Activated CD4-positive, alpha-beta T cell treated with anti-CD3 and anti-CD28 coated beads, Interleukin-2, amount 50 U/mL, for 24 hours (primary cell): ENCODE results near the gene S100B.
"Not testable (repeated sequence)": the region's sequence is repeated elsewhere in the genome, so short reads cannot be mapped to it uniquely, and the experiment has no call there.

ENCODE experiments used
- DNase-seq, 2 donors: peaks; one replicate each; pipeline ENCODE4 v3.0.0-alpha.2; 2020; ENCODE audit warnings: low read depth in 1 of 2, low spot score in 1 of 2

S100B gene

GRCh38 chr21:46604975-46605766 lies at the start of gene S100B:
Gene S100B, minus strand, starts transcription at chr21:46605082. Its CDS starts 2,667 bp downstream, at chr21:46602415.
- DNase-seq: no peak

- DNase-seq: no peak
These were observed 46.2 kb upstream of the S100B start for GRCh38 chr21:46651121-46651520.

GRCh38 chr21:46650476-46651098 lies 45.7 kb upstream of the S100B start:
- DNase-seq: no peak

- no peak for DNase-seq
These were observed 44.5 kb upstream of the S100B start for GRCh38 chr21:46649356-46649755.

- DNase-seq: no peak
These were observed 43.7 kb upstream of the S100B start for GRCh38 chr21:46648539-46648938.

GRCh38 chr21:46646541-46647154 lies 41.8 kb upstream of the S100B start:
- no peak for DNase-seq

GRCh38 chr21:46645840-46646239 lies 41.0 kb upstream of the S100B start:
- DNase-seq: no peak

- DNase-seq: no peak
These were observed 38.7 kb upstream of the S100B start for GRCh38 chr21:46643379-46644177.

GRCh38 chr21:46641656-46642055 lies 36.8 kb upstream of the S100B start:
- DNase-seq: no peak

GRCh38 chr21:46639489-46640386 lies 34.9 kb upstream of the S100B start:
- no peak for DNase-seq

- DNase-seq: no peak
These were observed 33.3 kb upstream of the S100B start for GRCh38 chr21:46637952-46638746.

GRCh38 chr21:46636550-46637285 lies 31.8 kb upstream of the S100B start:
- no peak for DNase-seq

GRCh38 chr21:46636181-46636512 lies 31.3 kb upstream of the S100B start:
- DNase-seq: no peak

GRCh38 chr21:46635324-46636180 lies 30.7 kb upstream of the S100B start, which contains the start of gene PRMT2:
Gene PRMT2, plus strand, starts transcription at chr21:46635674. Its CDS starts 1,278 bp downstream, at chr21:46636952.
- peak; percentile 95 to 99 for DNase-seq

- peak in 1 of 2 donors; percentile 20 for DNase-seq
These were observed 30.1 kb upstream of the S100B start for GRCh38 chr21:46634966-46635323.

GRCh38 chr21:46634427-46634826 lies 29.5 kb upstream of the S100B start:
- DNase-seq: no peak

GRCh38 chr21:46633566-46633965 lies 28.7 kb upstream of the S100B start:
- DNase-seq: no peak

- not testable (repeated sequence) for DNase-seq
These were observed 26.0 kb upstream of the S100B start for GRCh38 chr21:46630915-46631314.
